Endodermal cell (in vitro differentiated cells): ENCODE data around the gene CEACAM6. TPM values are rescaled to one million over a fixed set of nuclear protein-coding genes. Genes with fewer than 3 reads are reported as not detected.

Experiments used
- DNase-seq: peaks from one replicate; pipeline ENCODE4 v3.0.0-alpha.2; 2017
- H3K27ac ChIP-seq: 2 replicates; pipeline ENCODE4 v1.5.1; 2013; ENCODE audit warnings: mild to moderate bottlenecking, low read depth, low read length, moderate library complexity
- H3K27me3 ChIP-seq: 2 replicates; pipeline ENCODE4 v1.6.1; 2013; ENCODE audit warnings: mild to moderate bottlenecking, low read length, moderate library complexity; ENCODE audit not compliant: insufficient read depth, control insufficient read depth, poor library complexity, severe bottlenecking
- H3K36me3 ChIP-seq: 2 replicates; pipeline ENCODE4 v1.7.0; 2013; ENCODE audit warnings: mild to moderate bottlenecking, low read length, moderate library complexity; ENCODE audit not compliant: control insufficient read depth, insufficient read depth
- H3K4me1 ChIP-seq: one replicate; pipeline ENCODE4 v1.7.0; 2013; ENCODE audit warnings: low read length; ENCODE audit not compliant: control insufficient read depth, insufficient read depth
- H3K4me3 ChIP-seq: 2 replicates; pipeline ENCODE4 v1.5.1; 2013; ENCODE audit warnings: mild to moderate bottlenecking, low read length, moderate library complexity
- H3K9ac ChIP-seq: 2 replicates; pipeline ENCODE4 v1.6.1; 2013; ENCODE audit warnings: mild to moderate bottlenecking, low read length, moderate library complexity; ENCODE audit not compliant: poor library complexity, severe bottlenecking; ENCODE audit errors: extremely low read depth
- H3K9me3 ChIP-seq: 2 replicates; pipeline ENCODE4 v1.6.1; 2013; ENCODE audit warnings: mild to moderate bottlenecking, low read length, moderate library complexity; ENCODE audit not compliant: control insufficient read depth
- H3K27ac Mint-ChIP-seq: 2 replicates; pipeline ENCODE4 v1.8.0; 2020; ENCODE audit warnings: mixed read lengths
- H3K27me3 Mint-ChIP-seq: 2 replicates; pipeline ENCODE4 v1.8.0; 2021; ENCODE audit warnings: mild to moderate bottlenecking, mixed read lengths; ENCODE audit not compliant: insufficient read depth
- H3K36me3 Mint-ChIP-seq: 2 replicates; pipeline ENCODE4 v1.8.0; 2020; ENCODE audit warnings: low read depth, mixed read lengths
- H3K4me1 Mint-ChIP-seq: 2 replicates; pipeline ENCODE4 v1.8.0; 2020; ENCODE audit warnings: mixed read lengths
- H3K4me3 Mint-ChIP-seq: 2 replicates; pipeline ENCODE4 v1.8.0; 2020; ENCODE audit warnings: mild to moderate bottlenecking, moderate library complexity, mixed read lengths
- H3K9me3 Mint-ChIP-seq: 2 replicates; pipeline ENCODE4 v1.8.0; 2020; ENCODE audit warnings: mild to moderate bottlenecking, mixed read lengths
- WGBS, 2 experiments: methylation state at CpG; one replicate each; pipeline versions ENCODE4 v1.1.5 to v1.1.7; 2013; ENCODE audit warnings: missing lambda C conversion rate in 2 of 2, mixed read lengths in 1 of 2; ENCODE audit not compliant: insufficient coverage in 1 of 2, insufficient read length in 1 of 2; 5-methylcytosine and 5-hydroxymethylcytosine counted together
- total RNA-seq, 2 donors: library from RNA; stranded (reverse); fragmentation: NEBNext Ultra II Directional in 1 of 2; extraction: Animal tissue kit (Norgen Biotek cat#: 25700) in 1 of 2; gene quantifications; 2 replicates in 1 of 2; 3 replicates in 1 of 2; pipeline ENCODE4 v1.2.1, GENCODE V29; 2021
- TF ChIP-seq, protein P1 (sequence below): fragments of 200-600 bp; sonication (generic); conservative IDR thresholded peaks from 2 replicates; pipeline ENCODE4 v1.5.0; 2021; ENCODE audit warnings: antibody characterized with exemption, mild to moderate bottlenecking

Gene CEACAM6
- total RNA-seq, 2 donors from 2014 or later = not detected

DNA sequence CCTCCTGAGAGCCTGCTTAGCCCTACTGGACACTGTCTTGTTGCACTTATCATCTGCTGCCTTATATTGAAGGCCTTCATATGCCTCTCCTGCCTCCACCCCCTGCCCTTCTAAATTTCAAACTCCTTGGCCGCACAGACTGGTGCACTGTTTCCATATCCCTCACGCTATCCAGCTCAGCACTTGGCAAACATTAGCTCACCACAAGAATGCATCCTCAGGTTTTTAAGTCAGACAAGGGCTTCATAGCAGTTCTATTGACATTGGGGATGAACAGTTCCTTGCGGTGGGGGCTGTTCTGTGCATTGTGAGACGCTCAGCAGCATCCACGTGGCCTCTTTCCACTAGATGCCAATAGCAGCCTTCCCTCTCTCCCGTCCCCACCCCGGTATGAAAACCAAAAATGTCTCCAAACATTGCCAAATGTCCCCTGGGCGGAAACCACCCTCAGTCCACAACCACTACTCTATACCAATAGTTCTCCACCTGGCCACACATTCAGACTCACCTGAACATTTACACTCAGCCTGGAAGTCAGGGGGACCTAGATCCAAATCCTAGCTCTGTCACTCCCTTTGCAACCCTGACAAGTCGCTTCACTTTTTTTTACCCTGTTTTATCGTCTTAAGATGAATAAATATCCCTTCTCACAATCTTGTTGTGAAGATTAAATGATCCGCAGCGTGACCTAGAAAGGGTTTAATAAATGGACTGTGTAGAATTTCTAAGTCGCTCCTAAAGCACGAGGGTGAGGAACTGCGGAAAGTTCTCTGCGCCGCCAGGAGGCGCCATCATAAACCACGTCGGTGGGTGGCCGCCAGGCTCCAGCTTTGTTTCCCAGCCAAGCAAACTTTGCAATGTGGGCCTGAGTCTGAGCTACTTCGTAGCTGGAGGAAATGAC is 37.4 kb downstream of the CEACAM6 start:
- WGBS, 2 experiments = 29 to 37% methylated on average over 17 to 22 of the region's 22 CpGs
- Histone ChIP-seq H3K9ac (no peak overlapping the region), H3K36me3 (no peaks in the 10 kb centered on the region), H3K9me3 (no peaks in the 10 kb centered on the region), H3K4me3 (no peak overlapping the region), H3K4me1 (no peaks in the 10 kb centered on the region), H3K27ac (no peak overlapping the region), H3K27me3 (peaks cover 11% of the 10 kb centered on the region)
- peak; percentile 85 for DNase-seq
- Mint-ChIP-seq H3K9me3 (no peaks in the 10 kb centered on the region), H3K27ac (no peak overlapping the region), H3K4me1 (no peaks in the 10 kb centered on the region), H3K36me3 (no peaks in the 10 kb centered on the region), H3K27me3 (peaks cover 42% of the 10 kb centered on the region), H3K4me3 (no peak overlapping the region)
- TF ChIP-seq, protein P1, sequence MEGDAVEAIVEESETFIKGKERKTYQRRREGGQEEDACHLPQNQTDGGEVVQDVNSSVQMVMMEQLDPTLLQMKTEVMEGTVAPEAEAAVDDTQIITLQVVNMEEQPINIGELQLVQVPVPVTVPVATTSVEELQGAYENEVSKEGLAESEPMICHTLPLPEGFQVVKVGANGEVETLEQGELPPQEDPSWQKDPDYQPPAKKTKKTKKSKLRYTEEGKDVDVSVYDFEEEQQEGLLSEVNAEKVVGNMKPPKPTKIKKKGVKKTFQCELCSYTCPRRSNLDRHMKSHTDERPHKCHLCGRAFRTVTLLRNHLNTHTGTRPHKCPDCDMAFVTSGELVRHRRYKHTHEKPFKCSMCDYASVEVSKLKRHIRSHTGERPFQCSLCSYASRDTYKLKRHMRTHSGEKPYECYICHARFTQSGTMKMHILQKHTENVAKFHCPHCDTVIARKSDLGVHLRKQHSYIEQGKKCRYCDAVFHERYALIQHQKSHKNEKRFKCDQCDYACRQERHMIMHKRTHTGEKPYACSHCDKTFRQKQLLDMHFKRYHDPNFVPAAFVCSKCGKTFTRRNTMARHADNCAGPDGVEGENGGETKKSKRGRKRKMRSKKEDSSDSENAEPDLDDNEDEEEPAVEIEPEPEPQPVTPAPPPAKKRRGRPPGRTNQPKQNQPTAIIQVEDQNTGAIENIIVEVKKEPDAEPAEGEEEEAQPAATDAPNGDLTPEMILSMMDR = peak; percentile 93

DNA sequence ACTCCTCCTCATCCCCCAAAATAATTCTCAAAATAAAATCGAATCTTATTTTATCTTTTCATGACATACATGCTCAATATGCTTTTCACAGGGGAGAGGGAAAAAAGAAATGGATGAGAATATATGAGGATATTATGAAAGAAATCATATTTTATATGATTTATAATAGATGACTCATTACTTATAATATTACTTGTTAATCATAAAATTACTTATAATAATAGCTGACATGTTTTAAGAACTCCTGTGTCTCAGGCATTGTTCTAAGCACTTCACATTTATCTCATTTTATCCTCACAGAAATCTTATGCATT is 38.0 kb downstream of the CEACAM6 start:
- Histone ChIP-seq H3K9ac (no peak overlapping the region), H3K4me1 (no peaks in the 10 kb centered on the region), H3K4me3 (no peak overlapping the region), H3K9me3 (no peaks in the 10 kb centered on the region), H3K27me3 (peaks cover 10% of the 10 kb centered on the region), H3K36me3 (no peaks in the 10 kb centered on the region), H3K27ac (no peak overlapping the region)
- TF ChIP-seq, protein P1 = no peak
- H3K9me3 Mint-ChIP-seq = no peaks in the 10 kb centered on the region
- no peaks in the 10 kb centered on the region for H3K36me3 Mint-ChIP-seq
- WGBS, 2 experiments = no CpG with 5 or more reads among the region's 1 CpG
- H3K4me3 Mint-ChIP-seq = no peak overlapping the region
- no peak for DNase-seq
- H3K27me3 Mint-ChIP-seq = peaks cover 41% of the 10 kb centered on the region
- H3K4me1 Mint-ChIP-seq = no peaks in the 10 kb centered on the region
- no peak overlapping the region for H3K27ac Mint-ChIP-seq

DNA sequence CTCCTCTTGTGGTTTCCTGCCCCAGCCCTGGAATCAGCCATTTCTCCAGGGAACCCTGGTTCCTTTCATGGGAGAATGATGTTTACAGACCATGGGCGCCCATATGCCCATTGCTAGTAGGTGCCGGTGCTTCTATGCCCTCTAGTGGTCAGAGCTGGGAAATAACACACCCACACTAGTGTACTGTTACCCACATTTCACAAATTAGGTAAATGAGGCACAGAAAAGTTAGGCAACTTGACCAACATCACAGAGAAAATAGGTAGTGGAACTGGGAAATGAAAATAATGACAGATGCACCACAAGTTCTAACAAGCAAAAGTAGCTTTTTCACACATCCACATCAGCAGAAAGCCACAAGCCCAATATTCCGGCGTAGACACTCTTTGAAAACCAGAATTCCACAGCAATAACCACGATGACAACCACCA is 39.7 kb downstream of the CEACAM6 start:
- H3K36me3 ChIP-seq = no peaks in the 10 kb centered on the region
- Mint-ChIP-seq H3K36me3 (no peaks in the 10 kb centered on the region), H3K4me3 (no peak overlapping the region), H3K27ac (no peak overlapping the region), H3K27me3 (peaks cover 31% of the 10 kb centered on the region), H3K4me1 (peaks cover 2% of the 10 kb centered on the region), H3K9me3 (no peaks in the 10 kb centered on the region)
- 56 to 74% methylated on average over 3 to 4 of the region's 5 CpGs for WGBS, 2 experiments
- DNase-seq = peak; percentile 86
- peaks cover 10% of the 10 kb centered on the region for H3K27me3 ChIP-seq
- no peak overlapping the region for H3K4me3 ChIP-seq
- H3K9me3 ChIP-seq = no peaks in the 10 kb centered on the region
- TF ChIP-seq, protein P1 = peak; percentile 84
- H3K27ac ChIP-seq = no peak overlapping the region
- H3K4me1 ChIP-seq = no peaks in the 10 kb centered on the region
- H3K9ac ChIP-seq = no peak overlapping the region
